NCI-H460 (cell line): ENCODE results near the gene CAMTA1. TPM values are rescaled to one million over a fixed set of nuclear protein-coding genes. Genes with fewer than 3 reads are reported as not detected.

Experiments
- DNase-seq: peaks from one replicate; pipeline ENCODE4 v3.0.0-alpha.2; 2016; ENCODE audit warnings: low read depth; ENCODE audit errors: extremely low read depth
- total RNA-seq: library from RNA; depleted of rRNA; stranded (reverse); fragments of >200 nt; shearing (Covaris generic); gene quantifications from 2 replicates; pipeline ENCODE4 v1.2.3, GENCODE V29; 2014

Gene CAMTA1
- total RNA-seq, 1 experiment from 2014 or later = 39.9 TPM

GRCh38 chr1:6951536-6951935 is 166.3 kb downstream of the CAMTA1 start:
- no peak for DNase-seq

- no peak for DNase-seq
Observed at GRCh38 chr1:6953216-6953615, 168.0 kb downstream of the CAMTA1 start.

- DNase-seq = no peak
Observed at GRCh38 chr1:6953907-6954364, 168.7 kb downstream of the CAMTA1 start.

GRCh38 chr1:6954591-6954990 is 169.3 kb downstream of the CAMTA1 start:
- DNase-seq = no peak

GRCh38 chr1:6955357-6956094 is 170.3 kb downstream of the CAMTA1 start:
- DNase-seq = no peak

GRCh38 chr1:6956488-6957159 is 171.4 kb downstream of the CAMTA1 start:
- no peak for DNase-seq

GRCh38 chr1:6957341-6957740 is 172.1 kb downstream of the CAMTA1 start:
- DNase-seq = no peak

- DNase-seq = no peak
Observed at GRCh38 chr1:6958407-6959030, 173.3 kb downstream of the CAMTA1 start.

GRCh38 chr1:6959491-6959890 is 174.2 kb downstream of the CAMTA1 start:
- DNase-seq = no peak

- DNase-seq = peak; percentile 83
Observed at GRCh38 chr1:6960291-6960811, 175.1 kb downstream of the CAMTA1 start.

- no peak for DNase-seq
Observed at GRCh38 chr1:6960860-6961259, 175.6 kb downstream of the CAMTA1 start.

GRCh38 chr1:6961289-6961688 is 176.0 kb downstream of the CAMTA1 start:
- DNase-seq = no peak

- DNase-seq = peak; percentile 6
Observed at GRCh38 chr1:6961905-6962477, 176.7 kb downstream of the CAMTA1 start.

GRCh38 chr1:6962478-6962995 is 177.3 kb downstream of the CAMTA1 start:
- DNase-seq = peak; percentile 95

GRCh38 chr1:6962996-6963911 is 178.0 kb downstream of the CAMTA1 start:
- no peak for DNase-seq

GRCh38 chr1:6963912-6964307 is 178.7 kb downstream of the CAMTA1 start:
- no peak for DNase-seq

GRCh38 chr1:6965083-6965934 is 180.1 kb downstream of the CAMTA1 start:
- no peak for DNase-seq

GRCh38 chr1:6965935-6966241 is 180.6 kb downstream of the CAMTA1 start:
- no peak for DNase-seq

- DNase-seq = no peak
Observed at GRCh38 chr1:6966326-6966725, 181.1 kb downstream of the CAMTA1 start.
